Suprapubic skin (tissue), 4 donors: ENCODE measurements around the gene NAA60. TPM values are rescaled to one million over a fixed set of nuclear protein-coding genes. Genes with fewer than 3 reads are reported as not detected.
"Not testable (repeated sequence)": the region's sequence is repeated elsewhere in the genome, so short reads cannot be mapped to it uniquely, and the experiment has no call there.

Experiments used
- DNase-seq, 2 donors: peaks; one replicate each; pipeline ENCODE4 v3.0.0-alpha.2; 2019; ENCODE audit warnings: low spot score in 2 of 2
- H3K27ac ChIP-seq: fragments of 200-600 bp; sonication (generic); one replicate; pipeline ENCODE4 v1.5.1; 2019
- H3K27me3 ChIP-seq: fragments of 200-600 bp; sonication (generic); one replicate; pipeline ENCODE4 v1.5.1; 2019
- H3K36me3 ChIP-seq: fragments of 200-600 bp; sonication (generic); one replicate; pipeline ENCODE4 v1.5.1; 2019
- H3K4me1 ChIP-seq: fragments of 200-600 bp; sonication (generic); one replicate; pipeline ENCODE4 v1.5.1; 2019
- H3K4me3 ChIP-seq: fragments of 200-600 bp; sonication (generic); one replicate; pipeline ENCODE4 v1.5.1; 2019; ENCODE audit warnings: mild to moderate bottlenecking
- H3K9me3 ChIP-seq: fragments of 200-600 bp; sonication (generic); one replicate; pipeline ENCODE4 v1.5.1; 2019
- EP300 ChIP-seq: sonication (generic); formaldehyde crosslinking; IDR thresholded peaks from one replicate; pipeline ENCODE4 v1.6.1; 2017; ENCODE audit warnings: antibody characterized with exemption
- POLR2A ChIP-seq, 2 donors: fragments of 450-650 bp; IDR thresholded peaks; one replicate each; pipeline ENCODE4 v1.6.1; 2017; ENCODE audit warnings: antibody characterized with exemption in 2 of 2, mild to moderate bottlenecking in 2 of 2, moderate library complexity in 2 of 2
- POLR2AphosphoS5 ChIP-seq, 3 donors: sonication (generic); formaldehyde crosslinking; IDR thresholded peaks; one replicate each; pipeline ENCODE4 v1.6.1; 2017; ENCODE audit warnings: antibody characterized with exemption in 3 of 3
- WGBS: methylation state at CpG from one replicate; pipeline ENCODE4 v1.1.5; 2018; 5-methylcytosine and 5-hydroxymethylcytosine counted together
- total RNA-seq, 4 donors: library from RNA; depleted of rRNA; stranded (reverse); fragments of >200 nt; gene quantifications; one replicate each; pipeline ENCODE4 v1.1.0, GENCODE V29; 2016
- TF ChIP-seq, protein P1 (sequence below), 2 donors: fragments of 200-600 bp in 1 of 2; fragments of 450-650 bp in 1 of 2; sonication (generic) in 1 of 2; IDR thresholded peaks; one replicate each; pipeline ENCODE4 v1.5.1; 2016 to 2019; ENCODE audit warnings: antibody characterized with exemption in 2 of 2, mild to moderate bottlenecking in 1 of 2, moderate library complexity in 1 of 2

The NAA60 gene
- total RNA-seq, 4 donors from 2014 or later, result 20.9 to 40.2 (median 26.4) TPM

DNA sequence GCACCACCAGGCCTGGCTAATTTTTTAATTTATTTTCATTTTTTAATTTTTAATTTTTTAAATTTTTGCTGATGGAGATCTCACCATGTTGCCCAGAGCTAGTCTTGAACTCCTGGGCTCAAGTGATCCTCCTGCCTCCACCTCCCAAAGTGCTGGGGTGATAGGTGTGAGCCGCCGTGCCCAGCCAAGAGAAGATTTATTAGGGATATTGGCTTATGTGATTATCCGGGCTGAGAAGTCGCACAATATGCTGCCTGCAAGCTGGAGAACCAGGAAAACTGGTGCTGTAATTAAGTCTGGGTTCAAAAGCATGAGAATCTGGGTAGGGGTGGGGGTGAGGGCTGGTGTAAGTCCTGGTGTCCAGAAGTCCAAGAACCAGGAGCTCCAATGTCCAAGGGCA, 54.3 kb downstream of the NAA60 start:
- Histone ChIP-seq H3K27me3 (no peaks in the 10 kb centered on the region), H3K36me3 (no peaks in the 10 kb centered on the region), H3K4me1 (peaks cover 19% of the 10 kb centered on the region), H3K27ac (no peak overlapping the region), H3K9me3 (no peaks in the 10 kb centered on the region), H3K4me3 (no peak overlapping the region)
- WGBS, result 98% methylated on average over 4 of the region's 4 CpGs
- no peak for TF ChIP-seq EP300
- DNase-seq, result peak in 1 of 2 donors; percentile 37

DNA sequence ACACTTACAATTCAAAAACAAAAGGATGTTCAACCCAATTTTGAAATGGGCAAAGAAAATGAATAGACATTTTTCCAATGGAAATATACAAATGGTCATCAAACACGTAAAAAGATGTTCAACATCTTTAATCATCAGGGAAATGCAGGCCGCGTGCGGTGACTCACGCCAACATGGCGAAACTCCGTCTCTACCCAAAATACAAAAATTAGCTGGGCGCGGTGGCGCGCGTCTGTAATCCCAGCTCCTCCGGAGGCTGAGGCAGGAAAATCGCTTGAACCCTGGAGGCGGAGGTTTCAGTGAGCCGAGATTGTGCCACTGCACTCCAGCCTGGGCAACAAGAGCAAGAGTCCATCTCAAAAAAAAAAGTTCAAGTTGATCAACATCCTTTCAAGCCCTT, 55.5 kb downstream of the NAA60 start:
- peak in 1 of 2 donors; percentile 4 for DNase-seq
- WGBS, result 96% methylated on average over 16 of the region's 16 CpGs

DNA sequence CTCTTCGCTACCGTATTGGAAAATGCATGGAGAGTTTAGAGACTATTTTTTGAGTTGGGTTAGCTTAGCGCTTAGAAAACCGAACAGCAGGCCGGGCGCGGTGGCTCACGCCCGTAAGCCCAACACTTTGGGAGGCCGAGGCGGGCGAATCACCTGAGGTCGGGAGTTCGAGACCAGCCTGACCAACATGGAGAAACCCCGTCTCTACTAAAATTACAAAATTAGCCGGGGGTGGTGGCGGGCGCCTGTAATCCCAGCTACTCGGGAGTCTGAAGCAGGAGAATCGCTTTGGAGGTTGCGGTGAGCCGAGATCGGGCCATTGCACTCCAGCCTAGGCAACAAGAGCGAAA, 57.9 kb downstream of the NAA60 start:
- peak in 1 of 2 donors; percentile 18 for DNase-seq
- H3K27ac ChIP-seq, result peak overlapping the region; percentile 62
- not testable (repeated sequence) for H3K36me3 ChIP-seq, H3K9me3 ChIP-seq, H3K27me3 ChIP-seq
- peak overlapping the region; percentile 64 for H3K4me3 ChIP-seq
- peaks cover 27% of the 10 kb centered on the region for H3K4me1 ChIP-seq
- WGBS, result 12% methylated on average over 24 of the region's 24 CpGs

More for the DNA sequence above, 55.5 kb downstream of the NAA60 start:
- Histone ChIP-seq H3K4me3 (no peak overlapping the region), H3K27ac (no peak overlapping the region), H3K36me3 (no peaks in the 10 kb centered on the region), H3K9me3 (no peaks in the 10 kb centered on the region), H3K4me1 (peaks cover 27% of the 10 kb centered on the region), H3K27me3 (no peaks in the 10 kb centered on the region)
- TF ChIP-seq EP300 (no peak), POLR2A (IDR thresholded peaks at IDR 0.05) (no peak), POLR2AphosphoS5 (IDR thresholded peaks at IDR 0.05) (no peak)
- TF ChIP-seq, protein P1, sequence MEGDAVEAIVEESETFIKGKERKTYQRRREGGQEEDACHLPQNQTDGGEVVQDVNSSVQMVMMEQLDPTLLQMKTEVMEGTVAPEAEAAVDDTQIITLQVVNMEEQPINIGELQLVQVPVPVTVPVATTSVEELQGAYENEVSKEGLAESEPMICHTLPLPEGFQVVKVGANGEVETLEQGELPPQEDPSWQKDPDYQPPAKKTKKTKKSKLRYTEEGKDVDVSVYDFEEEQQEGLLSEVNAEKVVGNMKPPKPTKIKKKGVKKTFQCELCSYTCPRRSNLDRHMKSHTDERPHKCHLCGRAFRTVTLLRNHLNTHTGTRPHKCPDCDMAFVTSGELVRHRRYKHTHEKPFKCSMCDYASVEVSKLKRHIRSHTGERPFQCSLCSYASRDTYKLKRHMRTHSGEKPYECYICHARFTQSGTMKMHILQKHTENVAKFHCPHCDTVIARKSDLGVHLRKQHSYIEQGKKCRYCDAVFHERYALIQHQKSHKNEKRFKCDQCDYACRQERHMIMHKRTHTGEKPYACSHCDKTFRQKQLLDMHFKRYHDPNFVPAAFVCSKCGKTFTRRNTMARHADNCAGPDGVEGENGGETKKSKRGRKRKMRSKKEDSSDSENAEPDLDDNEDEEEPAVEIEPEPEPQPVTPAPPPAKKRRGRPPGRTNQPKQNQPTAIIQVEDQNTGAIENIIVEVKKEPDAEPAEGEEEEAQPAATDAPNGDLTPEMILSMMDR (IDR thresholded peaks at IDR 0.05), result no peak

DNA sequence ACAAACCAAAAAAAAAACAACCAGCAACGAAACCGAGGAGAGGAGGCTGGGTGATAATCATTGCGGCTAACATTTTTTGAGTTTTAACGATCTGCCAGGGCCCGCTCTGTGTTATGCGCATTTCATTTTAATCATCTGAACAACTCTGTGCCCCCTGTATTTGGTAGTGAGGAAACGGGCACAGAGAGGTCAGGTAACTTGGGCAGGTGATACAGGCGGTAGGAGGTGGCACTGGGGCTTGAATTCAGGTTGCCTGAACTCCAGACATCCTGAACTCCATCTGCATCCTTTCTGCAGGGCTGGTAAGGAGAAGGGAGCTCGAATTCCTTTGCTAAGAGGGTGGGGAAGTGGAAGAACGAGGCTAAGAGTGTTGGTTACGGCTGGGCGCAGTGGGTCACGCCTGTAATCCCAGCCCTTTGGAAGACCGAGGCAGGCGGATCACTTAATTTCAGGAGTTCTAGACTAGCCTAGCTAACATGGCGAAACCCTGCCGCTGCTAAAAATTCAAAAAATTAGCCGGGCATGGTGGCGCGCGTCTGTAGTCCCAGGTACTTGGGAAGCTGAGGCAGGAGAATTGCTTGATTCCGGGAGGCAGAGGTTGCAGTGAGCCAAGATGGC, 58.4 kb downstream of the NAA60 start:
- TF ChIP-seq EP300, result no peak
- no peak for TF ChIP-seq POLR2AphosphoS5 (IDR thresholded peaks at IDR 0.05)
- TF ChIP-seq, protein P1 (IDR thresholded peaks at IDR 0.05), result no peak
- TF ChIP-seq POLR2A (IDR thresholded peaks at IDR 0.05), result no peak
- Histone ChIP-seq H3K27me3 (no peaks in the 10 kb centered on the region), H3K27ac (peak overlapping the region; percentile 62), H3K4me1 (peaks cover 27% of the 10 kb centered on the region), H3K36me3 (peaks cover 9% of the 10 kb centered on the region), H3K4me3 (peak overlapping the region; percentile 64), H3K9me3 (no peaks in the 10 kb centered on the region)
- 69% methylated on average over 22 of the region's 22 CpGs for WGBS
- peak in 1 of 2 donors; percentile 44 for DNase-seq

DNA sequence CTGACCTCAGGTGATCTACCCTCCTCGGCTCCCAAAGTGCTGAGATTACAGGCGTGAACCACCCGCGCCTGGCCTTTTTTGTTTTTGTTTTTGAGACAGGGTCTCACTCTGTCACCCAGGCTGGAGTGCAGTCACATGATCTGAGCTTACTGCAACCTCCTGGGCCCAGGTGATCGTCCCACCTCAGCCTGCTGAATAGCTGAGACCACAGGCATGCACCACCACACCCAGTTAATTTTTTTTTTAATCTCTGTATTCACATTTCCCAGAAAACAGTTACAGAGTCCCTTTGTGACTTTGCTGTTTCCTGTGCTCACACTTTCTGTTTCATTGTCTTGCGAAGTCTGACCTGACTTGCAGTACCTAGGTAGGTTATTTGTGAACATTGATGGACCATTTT, 60.0 kb downstream of the NAA60 start:
- H3K9me3 ChIP-seq, result no peaks in the 10 kb centered on the region
- H3K4me1 ChIP-seq, result peaks cover 27% of the 10 kb centered on the region
- H3K4me3 ChIP-seq, result no peak overlapping the region
- no peaks in the 10 kb centered on the region for H3K27me3 ChIP-seq
- TF ChIP-seq EP300, result no peak
- TF ChIP-seq POLR2AphosphoS5 (IDR thresholded peaks at IDR 0.05), result no peak
- TF ChIP-seq, protein P1 (IDR thresholded peaks at IDR 0.05), result no peak
- TF ChIP-seq POLR2A (IDR thresholded peaks at IDR 0.05), result no peak
- peak overlapping the region; percentile 11 for H3K27ac ChIP-seq
- WGBS, result 68% methylated on average over 6 of the region's 6 CpGs
- peaks cover 23% of the 10 kb centered on the region for H3K36me3 ChIP-seq
- peak in 1 of 2 donors; percentile 48 for DNase-seq

DNA sequence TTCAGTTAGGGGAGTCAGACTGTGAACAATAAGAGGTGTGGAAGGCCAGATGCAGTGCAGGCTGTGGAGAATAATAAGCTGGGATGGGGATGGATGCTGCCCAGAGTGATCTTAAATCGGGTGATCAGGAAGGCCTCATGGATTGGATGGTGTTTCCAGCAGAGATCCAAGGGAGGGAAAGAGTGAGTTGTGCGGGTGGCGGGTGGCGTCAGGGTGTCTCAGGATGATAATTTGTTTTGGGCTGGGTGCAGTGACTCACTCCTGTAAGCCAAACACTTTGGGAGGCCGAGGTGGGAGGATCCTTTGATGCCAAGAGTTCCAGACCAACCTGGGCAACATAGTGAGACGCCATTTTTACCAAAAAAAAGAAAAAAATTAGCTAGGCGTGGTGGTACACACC, 65.3 kb downstream of the NAA60 start:
- no peaks in the 10 kb centered on the region for H3K4me1 ChIP-seq
- H3K27me3 ChIP-seq, result no peaks in the 10 kb centered on the region
- peaks cover 71% of the 10 kb centered on the region for H3K36me3 ChIP-seq
- no peak overlapping the region for H3K27ac ChIP-seq
- no peak overlapping the region for H3K4me3 ChIP-seq
- TF ChIP-seq POLR2AphosphoS5 (IDR thresholded peaks at IDR 0.05), result no peak
- TF ChIP-seq POLR2A (IDR thresholded peaks at IDR 0.05), result no peak
- TF ChIP-seq EP300, result no peak
- TF ChIP-seq, protein P1 (IDR thresholded peaks at IDR 0.05), result no peak
- DNase-seq, result no peak
- WGBS, result 72% methylated on average over 7 of the region's 7 CpGs
- H3K9me3 ChIP-seq, result no peaks in the 10 kb centered on the region
